ENCODE results near the gene HOXA1.

HOXA1 gene

DNA sequence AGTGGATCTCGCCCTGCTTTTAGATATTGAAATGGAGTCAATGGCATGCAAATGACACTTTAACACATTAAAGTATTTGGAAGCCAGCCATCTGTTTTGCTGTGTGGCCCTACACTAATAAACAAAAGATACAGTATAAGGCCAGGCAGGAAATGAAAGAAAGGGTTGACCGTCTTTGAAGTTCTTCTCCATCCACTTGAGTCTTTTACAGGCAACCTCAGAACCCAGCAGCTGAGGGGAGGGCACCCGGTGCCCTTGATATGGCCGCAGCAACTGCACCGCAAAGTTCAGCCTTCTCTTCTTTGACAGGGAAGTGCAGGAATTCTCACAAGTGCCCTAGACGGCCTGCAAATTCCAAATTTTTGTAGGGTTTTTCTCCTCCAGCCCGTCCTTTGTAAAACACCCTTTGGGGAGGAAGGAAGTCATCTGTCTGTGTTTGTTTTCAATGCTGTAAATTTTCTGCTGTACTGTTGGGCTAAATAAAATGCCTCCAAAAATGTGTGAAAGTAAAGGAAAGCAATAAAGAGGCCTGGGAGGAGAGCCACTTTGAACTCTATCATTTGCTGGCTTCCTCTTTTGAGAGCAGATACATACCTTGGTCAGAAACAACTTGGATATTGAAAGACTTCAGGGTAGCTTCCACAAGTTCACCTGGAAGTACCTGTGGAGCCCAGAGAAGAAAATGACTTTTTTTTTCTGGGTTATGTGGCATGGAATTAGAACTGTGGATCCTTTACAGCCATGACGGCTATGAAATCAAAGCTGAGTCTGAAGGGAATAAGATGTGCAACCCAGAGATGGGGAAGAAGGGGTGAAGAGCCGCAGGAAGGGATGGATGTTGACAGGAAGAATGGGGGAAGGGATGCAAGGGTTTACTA lies 3.6 kb downstream of the HOXA1 start:
- POLR2A ChIA-PET (ENCODE audit: low non-redundant PET) = no interaction called here
- no peak for DNase-seq (ENCODE audit: low spot score)
- H3K27ac ChIP-seq = no peak overlapping the region
- CTCF ChIA-PET = interaction anchor here (0.9 kb wide), 1 partner anchor 370 kb away, joined by 3 read pairs; no protein-coding TSS in a partner anchor
- TF ChIP-seq, protein P1, sequence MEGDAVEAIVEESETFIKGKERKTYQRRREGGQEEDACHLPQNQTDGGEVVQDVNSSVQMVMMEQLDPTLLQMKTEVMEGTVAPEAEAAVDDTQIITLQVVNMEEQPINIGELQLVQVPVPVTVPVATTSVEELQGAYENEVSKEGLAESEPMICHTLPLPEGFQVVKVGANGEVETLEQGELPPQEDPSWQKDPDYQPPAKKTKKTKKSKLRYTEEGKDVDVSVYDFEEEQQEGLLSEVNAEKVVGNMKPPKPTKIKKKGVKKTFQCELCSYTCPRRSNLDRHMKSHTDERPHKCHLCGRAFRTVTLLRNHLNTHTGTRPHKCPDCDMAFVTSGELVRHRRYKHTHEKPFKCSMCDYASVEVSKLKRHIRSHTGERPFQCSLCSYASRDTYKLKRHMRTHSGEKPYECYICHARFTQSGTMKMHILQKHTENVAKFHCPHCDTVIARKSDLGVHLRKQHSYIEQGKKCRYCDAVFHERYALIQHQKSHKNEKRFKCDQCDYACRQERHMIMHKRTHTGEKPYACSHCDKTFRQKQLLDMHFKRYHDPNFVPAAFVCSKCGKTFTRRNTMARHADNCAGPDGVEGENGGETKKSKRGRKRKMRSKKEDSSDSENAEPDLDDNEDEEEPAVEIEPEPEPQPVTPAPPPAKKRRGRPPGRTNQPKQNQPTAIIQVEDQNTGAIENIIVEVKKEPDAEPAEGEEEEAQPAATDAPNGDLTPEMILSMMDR (conservative IDR thresholded peaks at IDR 0.05; ENCODE audit: low read depth) = no peak

DNA sequence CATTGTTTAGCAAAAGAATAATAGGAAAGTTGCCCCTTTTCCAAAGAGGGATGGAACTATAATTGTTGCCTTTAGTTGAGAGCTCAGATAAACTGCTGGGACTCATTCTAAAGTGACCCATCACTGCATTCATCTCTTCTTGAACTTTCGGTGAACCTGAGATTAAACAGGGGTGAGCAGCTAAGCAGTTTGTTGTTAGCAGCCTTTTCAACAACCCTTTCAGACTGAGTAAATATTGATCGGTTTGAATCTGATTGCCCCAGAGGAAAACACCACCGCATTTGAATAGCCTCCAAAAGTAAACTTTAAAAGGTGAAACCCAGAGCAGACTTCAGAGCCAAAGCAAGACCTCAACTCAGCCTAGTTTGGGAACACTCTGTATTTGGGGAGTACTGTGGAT lies 4.7 kb downstream of the HOXA1 start:
- H3K27ac ChIP-seq = no peak overlapping the region
- no peak for DNase-seq (ENCODE audit: low spot score)
- POLR2A ChIA-PET (ENCODE audit: low non-redundant PET) = no interaction called here
- TF ChIP-seq, protein P1 (conservative IDR thresholded peaks at IDR 0.05; ENCODE audit: low read depth) = no peak
- CTCF ChIA-PET = interaction anchor here (0.6 to 0.9 kb wide), 5 partner anchors 26 to 683 kb away, joined by 3 to 4 read pairs (median 3); no protein-coding TSS in a partner anchor

DNA sequence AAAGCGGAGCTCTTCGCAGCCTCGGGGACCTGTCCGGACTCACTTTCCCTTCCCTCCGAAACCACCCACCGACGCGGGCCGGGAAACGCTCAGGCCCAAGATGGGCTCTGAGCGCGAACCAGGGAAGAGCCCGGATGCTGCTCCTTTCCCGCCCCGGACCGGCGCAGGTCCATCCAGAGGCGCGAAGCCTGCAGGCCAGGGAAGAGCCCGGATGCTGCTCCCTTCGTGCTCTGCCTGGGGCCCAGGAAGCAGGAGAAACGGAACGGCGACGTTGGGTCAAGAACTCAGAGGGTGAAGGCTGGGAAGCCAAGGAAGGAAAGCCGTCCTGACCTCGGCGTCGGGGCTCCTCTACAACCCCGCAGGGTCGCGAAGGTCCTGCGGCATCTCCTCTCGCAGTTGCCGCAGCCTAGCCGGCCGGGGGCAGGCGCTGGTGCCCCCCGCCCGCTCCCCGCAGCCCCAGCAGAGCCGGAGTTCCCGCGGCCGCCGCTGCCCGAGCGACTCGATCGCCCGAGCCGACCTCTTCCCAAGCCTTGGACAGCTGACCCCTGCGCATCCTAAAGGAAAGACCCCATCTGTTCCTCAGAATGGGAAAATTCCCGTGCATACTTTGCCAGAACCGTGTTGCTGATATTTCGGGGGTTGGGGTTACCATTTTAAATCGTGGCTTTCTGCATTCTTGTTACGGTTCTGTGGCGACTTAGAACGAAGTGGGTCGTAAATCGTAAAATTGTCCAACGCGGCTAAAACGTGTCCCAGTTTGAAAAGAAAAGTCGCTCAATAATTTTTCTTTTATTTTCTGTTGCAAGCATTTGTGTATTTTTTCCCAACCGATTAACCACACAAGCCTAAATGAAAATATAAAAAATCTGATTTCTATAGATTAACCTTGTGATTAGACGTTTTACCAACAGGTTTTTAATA lies 7.5 kb downstream of the HOXA1 start:
- TF ChIP-seq, protein P1 (conservative IDR thresholded peaks at IDR 0.05; ENCODE audit: low read depth) = no peak
- H3K27ac ChIP-seq = no peak overlapping the region
- POLR2A ChIA-PET (ENCODE audit: low non-redundant PET) = no interaction called here
- CTCF ChIA-PET = no interaction called here
- DNase-seq (ENCODE audit: low spot score) = no peak

- no peak for DNase-seq (ENCODE audit: low spot score)
- TF ChIP-seq, protein P1 (conservative IDR thresholded peaks at IDR 0.05; ENCODE audit: low read depth) = no peak
- no peak overlapping the region for H3K27ac ChIP-seq
- ChIA-PET POLR2A (ENCODE audit: low non-redundant PET) (no interaction called here), CTCF (interaction anchor here (0.6 to 1.1 kb wide), 2 partner anchors 15 to 76 kb away, joined by 3 to 5 read pairs; no protein-coding TSS in a partner anchor)
These were observed 12.2 kb downstream of the HOXA1 start for GRCh38 chr7:27083646-27084045.

- TF ChIP-seq, protein P1 (conservative IDR thresholded peaks at IDR 0.05; ENCODE audit: low read depth) = no peak
These were observed 13.6 kb downstream of the HOXA1 start for GRCh38 chr7:27082171-27082570.

GRCh38 chr7:27080844-27081436 lies 14.9 kb downstream of the HOXA1 start:
- peak; percentile 86 for DNase-seq (ENCODE audit: low spot score)
- H3K27ac ChIP-seq = peak overlapping the region; percentile 81
- ChIA-PET CTCF (no interaction called here), POLR2A (ENCODE audit: low non-redundant PET) (no interaction called here)
- TF ChIP-seq, protein P1 (conservative IDR thresholded peaks at IDR 0.05; ENCODE audit: low read depth) = no peak

More at GRCh38 chr7:27082171-27082570, 13.6 kb downstream of the HOXA1 start:
- ChIA-PET CTCF (no interaction called here), POLR2A (ENCODE audit: low non-redundant PET) (no interaction called here)
- H3K27ac ChIP-seq = peak overlapping the region; percentile 77
- peak; percentile 79 for DNase-seq (ENCODE audit: low spot score)

All from RWPE1 (cell line).